HG03159 (cell line): ENCODE results near the gene GABBR2.

ENCODE experiments used
- ATAC-seq: cut with Tn5 transposase; IDR thresholded peaks from one replicate; pipeline ENCODE4 v1.9.1; 2021; ENCODE audit warnings: mild to moderate bottlenecking, moderate library complexity; ENCODE audit not compliant: unreplicated experiment

The GABBR2 gene

DNA sequence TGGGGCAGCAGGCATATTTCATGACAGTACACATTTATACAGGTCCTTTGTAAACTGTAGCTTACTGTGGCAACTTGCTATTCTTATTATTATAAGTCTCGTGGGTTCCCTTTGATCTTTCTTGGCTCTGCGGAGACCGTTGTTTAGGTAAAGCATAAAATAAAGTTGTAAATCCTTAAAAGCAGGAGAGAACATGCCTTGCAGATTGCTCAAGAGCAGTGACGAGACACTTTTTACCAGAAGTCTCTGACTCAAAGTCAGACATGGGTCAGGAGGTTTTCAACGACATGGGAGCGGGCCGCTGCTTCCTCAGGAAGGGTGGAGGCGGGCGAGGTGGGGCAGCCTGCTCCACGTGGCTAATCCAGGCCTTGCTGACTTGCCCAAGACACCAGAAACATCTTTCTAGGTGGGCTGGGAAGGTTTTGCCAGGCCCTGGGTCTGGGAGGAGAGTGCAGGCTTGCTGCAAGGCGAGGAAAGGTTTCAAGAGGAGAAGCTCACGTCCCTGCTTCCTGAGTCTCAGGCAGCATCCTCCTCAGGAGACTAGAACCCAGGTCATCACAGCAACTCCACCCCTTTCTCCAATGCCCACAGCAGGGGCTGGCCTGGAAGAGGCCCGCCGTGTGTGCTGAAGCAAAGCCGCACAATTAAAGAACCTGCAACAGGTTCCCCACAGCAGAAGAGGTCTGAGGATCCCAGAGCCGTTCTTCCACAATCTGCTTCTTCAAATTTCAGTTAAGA, 459.8 kb downstream of the GABBR2 start:
- ATAC-seq: no peak

DNA sequence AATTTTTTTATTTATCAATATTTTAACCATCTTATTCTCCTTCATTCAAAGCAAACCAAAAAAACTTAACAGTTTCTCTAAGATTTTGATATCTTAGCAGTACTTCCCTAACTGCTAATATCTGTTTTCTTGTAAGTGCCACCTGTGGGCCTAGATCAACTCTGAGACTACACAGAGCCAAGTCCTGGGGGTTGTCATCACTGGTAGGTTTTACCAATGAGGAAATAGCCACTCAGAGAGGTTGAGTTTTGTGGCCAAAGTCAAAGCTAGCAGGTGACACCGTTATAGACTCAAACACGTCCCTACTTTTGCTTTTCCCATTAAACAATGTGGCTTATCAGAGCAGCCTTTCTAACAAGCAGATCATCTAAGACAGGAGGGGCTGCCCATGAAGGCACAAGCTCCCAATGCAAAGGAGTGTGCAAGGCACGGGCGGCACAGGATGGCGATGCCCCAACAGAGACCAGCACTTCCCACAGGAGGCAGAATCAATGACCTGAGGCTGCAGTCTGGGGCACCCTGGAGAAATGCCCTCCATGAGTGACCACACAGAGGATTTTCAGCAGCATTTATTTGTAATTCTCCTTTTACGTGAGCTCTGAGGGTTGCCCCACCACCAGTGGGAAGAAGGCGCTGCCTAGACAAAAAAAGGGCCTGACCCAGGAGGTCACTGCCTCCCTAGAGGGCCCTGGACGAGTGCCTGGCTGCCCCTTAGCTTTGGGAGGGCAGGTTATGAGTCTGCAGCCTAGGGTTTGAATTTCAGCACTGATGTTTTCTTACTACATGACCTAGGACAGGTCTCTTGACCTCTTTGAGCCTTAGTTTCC, 460.7 kb downstream of the GABBR2 start:
- ATAC-seq: no peak

DNA sequence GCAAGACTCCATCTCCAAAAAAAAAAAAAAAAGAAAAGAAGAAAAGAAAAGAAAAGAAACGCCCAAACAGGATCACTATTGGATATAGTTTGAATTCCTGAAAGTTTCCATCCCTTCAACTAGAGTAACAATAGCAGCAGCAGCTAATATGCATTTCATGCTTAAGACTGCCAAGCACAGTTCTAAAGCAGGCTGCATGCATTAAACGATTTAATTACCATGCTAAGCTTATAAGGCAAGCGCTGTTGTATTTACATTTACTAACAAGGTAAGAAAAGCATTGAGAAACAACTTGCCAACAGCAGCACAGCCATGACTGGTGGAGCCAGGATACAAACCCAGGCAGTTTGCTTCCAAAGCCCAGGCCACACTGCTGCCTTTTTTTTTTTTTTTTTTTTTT, 466.3 kb downstream of the GABBR2 start:
- no peak for ATAC-seq

DNA sequence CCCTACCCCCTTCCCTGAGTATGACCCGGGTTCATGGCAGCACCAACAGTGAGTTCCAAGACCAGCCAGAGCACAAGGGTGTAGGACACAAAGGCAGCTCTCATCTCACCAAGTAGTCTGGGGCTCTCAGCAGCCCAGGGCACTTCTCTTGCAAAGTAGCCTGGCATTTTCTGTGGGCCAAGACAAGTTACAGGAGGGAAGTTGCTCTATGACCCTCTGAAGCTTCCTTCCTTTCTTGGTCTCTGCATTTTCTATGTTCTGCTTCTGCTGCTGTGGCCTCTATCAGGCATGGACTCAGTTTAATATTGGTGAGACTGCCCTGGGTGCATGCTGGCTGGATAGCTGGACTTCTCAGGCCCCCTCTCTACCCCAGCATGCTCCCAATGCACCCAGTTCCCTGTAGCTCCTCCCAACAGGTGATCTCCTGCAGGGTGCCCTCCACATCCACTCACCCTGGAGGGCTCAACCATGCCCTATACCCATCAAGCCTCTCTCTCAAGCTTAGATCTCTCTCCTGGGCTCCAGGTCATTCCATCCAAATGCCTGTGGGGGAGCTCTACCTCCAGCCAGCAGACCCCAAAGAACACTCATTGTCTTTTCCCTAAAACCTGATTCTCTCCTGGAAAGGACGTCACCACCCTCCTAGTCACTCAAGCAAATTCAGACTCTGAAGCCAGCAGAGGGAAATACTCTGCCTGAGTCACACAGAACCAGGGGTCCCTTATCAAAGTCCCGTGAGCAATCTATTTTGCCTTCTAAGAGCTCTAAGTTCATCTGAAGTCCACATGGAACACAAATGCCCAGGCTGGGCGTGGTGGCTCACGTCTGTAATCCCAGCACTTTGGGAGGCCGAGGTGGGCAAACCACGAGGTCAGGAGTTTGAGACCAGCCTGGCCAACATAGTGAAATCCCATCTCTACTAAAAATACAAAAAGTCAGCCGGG, 467.1 kb downstream of the GABBR2 start:
- no peak for ATAC-seq

DNA sequence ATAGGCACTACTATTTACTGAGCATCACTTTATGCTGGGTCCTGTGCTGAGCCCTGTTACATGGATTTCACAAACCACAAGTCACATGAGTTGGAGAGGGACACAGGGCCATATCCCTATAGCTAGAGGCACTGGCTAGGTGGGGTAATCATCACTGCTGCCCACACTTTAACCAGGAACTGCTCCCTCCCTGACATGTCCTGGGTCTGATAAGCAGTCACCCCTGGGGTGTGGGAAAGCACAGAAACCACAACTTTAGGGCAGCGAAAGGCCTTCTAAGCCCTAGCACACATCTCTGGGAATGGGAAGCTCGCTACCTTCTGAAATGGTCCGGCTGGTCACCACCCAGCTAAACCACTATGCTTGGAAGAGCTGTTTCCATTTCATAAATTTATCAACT, 468.3 kb downstream of the GABBR2 start:
- ATAC-seq: no peak
